Stimulated activated CD4-positive, alpha-beta T cell treated with anti-CD3 and anti-CD28 coated beads, TNF-alpha, amount 100 ng/mL, for 4 hours (primary cell): ENCODE measurements around the gene OR6C70.
"Not testable (repeated sequence)": the region's sequence is repeated elsewhere in the genome, so short reads cannot be mapped to it uniquely, and the experiment has no call there.

Experiments
- DNase-seq, 3 experiments: peaks; one replicate each; pipeline ENCODE4 v3.0.0-alpha.2; 2020; ENCODE audit warnings: low read depth in 3 of 3

The OR6C70 gene

DNA sequence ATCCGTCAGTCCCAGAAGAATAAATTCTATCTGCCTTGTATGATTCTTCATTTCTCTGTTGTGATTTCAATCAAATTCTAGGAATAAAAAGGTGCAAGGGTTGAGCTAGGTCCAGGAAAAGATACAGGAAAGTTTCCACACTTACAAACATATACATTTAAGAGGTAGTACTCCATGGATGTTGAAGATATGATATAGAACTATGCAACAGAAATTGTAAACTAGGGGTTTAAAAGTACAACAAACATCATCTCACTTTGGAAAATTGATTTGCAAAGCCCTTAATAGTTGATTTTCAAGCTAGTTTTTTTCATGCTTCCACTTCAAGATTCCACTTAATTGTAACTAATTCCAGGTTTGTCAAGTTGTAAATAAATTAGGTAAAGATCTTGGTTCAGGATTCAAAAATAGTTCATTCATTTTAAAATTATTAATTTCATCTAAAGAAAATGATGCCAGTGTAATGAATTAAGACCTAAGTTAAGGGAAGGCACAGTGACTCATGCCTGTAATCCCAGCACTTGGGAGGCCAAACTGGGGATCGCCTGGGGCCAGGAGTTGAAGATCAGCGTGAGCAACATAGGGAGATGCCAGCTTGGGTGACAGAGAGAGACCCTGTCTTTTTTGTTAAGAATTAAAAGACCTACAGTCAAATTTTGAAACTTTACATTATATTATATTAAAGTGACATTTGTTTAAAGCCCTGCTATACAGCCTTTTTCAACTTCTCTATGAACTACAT lies at the start of gene OR6C70:
TSS of gene OR6C70 (minus strand) at position 51 of the 742 bp plus-strand sequence. CDS start at position 51, 0 bp downstream.
- DNase-seq, result no peak

DNA sequence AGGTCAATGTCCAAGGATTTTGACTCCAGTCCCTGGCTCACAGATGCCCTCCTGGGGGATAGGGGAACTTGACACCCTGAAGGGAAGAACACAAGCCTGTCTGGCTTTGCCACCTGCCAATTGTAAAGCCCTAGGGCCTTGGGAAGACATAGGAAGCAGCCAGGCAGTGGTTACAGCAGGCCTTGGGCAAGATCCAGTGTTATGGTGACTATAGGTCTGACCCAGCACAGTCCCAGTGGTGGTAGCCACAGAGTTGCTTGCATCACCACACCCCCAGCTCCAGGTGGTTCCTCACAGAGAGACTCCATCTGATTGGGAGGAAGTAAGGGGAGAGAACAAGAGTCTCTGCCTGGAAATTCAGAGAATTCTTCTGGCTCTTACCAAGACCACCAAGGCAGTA lies 46.5 kb upstream of the OR6C70 start:
- DNase-seq, result no peak

DNA sequence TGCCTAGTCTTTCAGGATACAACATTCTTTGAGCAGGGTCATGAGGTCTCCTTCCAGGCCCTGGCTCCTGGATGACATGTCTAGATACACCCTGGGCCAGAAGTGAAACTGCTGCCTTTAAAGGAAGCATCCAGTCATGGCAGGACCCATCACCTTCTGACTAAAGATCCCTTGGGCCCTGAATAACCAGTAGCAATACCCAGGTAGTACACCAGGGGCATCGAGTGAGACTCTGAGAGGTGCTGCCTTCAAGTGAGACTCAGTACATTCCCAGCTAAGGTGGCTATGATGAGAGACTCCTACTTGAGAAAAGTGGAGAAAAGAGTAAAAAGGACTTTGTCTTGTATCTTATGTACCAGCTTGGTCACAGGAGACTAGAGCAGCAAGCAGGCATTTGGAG lies 45.8 kb upstream of the OR6C70 start:
- DNase-seq, result no peak

DNA sequence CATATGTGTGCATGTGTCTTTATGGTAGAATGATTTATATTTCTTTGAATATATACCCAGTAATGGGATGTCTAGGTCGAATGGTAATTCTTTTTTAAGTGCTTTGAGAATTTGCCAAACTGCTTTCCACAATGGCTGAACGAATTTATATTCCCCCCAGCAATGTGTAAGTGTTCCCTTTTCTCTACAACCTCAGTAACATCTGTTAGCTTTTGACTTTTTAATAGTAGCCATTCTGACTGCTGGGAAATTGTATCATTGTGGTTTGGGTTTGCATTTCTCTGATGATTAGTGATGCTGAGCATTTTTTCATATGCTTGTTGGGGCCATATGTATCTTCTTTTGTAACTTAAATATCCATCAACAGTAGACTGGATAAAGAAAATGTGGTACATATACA lies 31.7 kb upstream of the OR6C70 start:
- DNase-seq, result no peak

DNA sequence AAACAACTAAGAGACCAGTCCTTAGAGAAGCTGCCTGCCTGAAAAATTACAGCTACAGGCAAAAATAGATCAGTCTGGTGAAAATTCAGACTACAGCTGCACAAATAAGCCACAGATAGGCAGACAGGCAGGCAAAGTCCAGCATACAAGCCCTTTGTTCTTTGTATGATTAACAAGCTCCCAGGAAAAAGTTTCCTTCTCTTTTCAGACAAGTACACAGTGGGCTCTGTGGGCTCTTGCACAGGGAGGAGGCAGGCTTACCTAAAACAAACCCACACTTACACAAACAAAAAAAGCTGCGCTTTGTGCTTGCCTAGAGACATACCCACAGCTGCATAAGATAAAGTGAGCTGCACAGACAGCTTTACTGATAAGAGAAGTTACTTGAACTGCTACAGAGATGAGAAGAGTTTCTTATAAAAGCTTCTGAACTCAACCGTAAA lies 29.9 kb upstream of the OR6C70 start:
- DNase-seq, result no peak

DNA sequence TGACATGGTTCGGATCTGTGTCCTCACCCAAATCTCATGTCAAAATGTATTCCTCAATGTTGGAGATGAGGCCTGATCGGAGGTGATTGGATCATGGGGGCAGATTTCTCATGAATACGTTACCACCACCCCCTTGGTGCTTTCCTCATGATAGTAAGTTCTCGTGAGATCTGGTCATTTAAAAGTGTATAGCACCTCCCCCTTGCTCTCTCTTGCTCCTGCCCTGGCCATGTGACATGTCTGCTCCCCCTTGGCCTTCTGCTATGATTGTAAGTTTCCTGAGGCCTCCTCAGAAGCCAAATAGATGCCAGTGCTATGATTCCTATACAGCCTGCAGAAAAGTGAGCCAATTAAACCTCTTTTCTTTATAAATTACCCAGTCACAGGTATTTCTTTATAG lies 29.3 kb upstream of the OR6C70 start:
- no peak for DNase-seq

DNA sequence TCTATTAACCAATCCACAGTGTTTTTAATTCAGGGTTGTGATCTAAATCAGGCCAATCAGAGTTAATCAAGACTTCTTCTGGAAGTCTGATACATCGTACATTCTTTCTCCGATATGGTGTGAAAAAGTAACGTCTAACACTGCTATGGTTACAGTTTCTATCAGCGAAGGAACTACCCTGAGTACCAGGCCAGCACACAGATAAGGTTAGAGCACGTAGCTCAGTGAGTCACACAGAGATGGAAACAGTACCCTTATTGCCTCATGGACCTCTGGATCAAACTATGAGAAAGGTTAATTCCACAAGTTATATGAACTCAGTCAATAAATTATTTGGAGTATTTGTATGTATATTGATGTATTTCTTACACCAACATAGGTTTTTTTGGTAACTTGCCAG lies 25.6 kb upstream of the OR6C70 start:
- DNase-seq, result no peak

DNA sequence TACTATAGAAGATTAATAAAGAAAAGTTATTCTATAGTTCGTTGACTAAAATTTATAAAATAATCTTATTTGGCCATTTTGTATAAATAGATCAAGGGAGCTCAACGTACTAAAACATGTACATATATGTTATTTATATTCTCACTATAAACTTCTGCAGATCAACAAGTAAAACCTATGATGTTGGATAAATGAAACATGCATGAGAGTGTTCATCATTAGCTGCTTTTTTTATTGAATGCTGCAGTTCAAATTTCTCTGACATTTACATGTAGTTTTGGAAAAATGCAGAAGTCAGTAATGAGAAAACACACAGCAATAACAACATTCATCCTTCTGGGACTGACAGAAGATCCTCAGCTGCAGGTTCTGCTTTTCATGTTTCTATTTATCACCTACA lies 22.1 kb upstream of the OR6C70 start, which contains the start of gene OR6C68:
TSS of gene OR6C68 (plus strand) at position 301 of the 400 bp plus-strand sequence. CDS start at position 301, 0 bp downstream.
- no peak for DNase-seq

DNA sequence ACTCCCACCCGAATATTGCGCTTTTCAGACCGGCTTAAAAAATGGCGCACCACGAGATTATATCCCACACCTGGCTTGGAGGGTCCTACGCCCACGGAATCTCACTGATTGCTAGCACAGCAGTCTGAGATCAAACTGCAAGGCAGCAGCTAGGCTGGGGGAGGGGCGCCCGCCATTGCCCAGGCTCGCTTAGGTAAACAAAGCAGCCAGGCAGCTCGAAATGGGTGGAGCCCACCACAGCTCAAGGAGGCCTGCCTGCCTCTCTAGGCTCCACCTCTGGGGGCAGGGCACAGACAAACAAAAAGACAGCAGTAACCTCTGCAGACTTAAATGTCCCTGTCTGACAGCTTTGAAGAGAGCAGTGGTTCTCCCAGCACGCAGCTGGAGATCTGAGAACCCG lies 14.3 kb upstream of the OR6C70 start:
- DNase-seq, result not testable (repeated sequence)

DNA sequence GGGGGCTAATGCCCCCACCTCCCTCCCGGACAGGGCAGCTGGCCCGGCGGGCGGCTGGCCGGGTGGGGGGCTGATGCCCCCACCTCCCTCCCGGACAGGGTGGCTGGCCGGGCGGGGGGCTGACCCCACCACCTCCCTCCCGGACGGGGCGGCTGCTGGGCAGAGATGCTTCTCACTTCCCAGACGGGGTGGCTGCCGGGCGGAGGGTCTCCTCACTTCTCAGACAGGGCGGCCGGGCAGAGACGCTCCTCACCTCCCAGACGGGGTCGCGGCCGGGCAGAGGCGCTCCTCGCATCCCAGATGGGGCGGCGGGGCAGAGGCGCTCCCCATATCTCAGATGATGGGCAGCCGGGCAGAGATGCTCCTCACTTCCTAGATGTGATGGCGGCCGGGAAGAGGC lies 9.2 kb upstream of the OR6C70 start:
- DNase-seq, result not testable (repeated sequence)

DNA sequence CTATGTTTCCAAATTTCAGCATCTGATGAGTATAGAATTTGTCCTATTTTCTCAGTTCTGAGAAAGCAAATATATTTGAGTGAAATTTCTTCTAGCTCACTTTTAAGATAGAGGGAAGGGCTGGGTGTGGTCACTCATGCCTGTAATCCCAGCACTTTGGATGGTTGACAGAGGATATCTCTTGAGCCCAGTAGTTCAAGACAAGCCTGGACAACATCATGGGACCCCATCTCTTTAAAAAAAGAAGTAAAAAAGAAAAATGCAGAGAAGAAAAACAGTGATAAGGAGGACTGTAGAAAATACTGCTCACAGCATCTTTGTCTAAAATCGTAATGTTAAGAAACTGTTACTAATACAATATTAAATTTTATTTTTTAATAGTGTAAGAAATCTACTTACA lies 2.3 kb upstream of the OR6C70 start:
- no peak for DNase-seq

DNA sequence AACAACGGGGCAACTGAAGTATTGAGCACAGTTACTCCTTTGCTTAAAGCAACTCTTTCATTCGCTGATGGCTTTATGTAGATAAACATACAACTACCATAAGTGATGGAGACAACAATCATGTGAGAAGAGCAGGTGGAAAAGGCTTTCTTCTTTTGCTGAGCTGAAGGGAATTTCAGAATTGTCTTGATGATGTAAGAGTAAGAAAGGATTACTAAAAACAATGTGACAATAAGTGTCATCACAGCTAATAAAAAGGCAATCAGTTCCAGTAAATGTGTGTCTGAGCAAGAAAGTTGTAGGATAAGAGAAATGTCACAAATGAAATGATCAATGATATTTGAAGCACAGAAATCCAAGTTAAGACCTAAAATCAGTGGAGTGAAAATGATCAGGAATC lies 647 bp downstream of the OR6C70 start:
- DNase-seq, result no peak

DNA sequence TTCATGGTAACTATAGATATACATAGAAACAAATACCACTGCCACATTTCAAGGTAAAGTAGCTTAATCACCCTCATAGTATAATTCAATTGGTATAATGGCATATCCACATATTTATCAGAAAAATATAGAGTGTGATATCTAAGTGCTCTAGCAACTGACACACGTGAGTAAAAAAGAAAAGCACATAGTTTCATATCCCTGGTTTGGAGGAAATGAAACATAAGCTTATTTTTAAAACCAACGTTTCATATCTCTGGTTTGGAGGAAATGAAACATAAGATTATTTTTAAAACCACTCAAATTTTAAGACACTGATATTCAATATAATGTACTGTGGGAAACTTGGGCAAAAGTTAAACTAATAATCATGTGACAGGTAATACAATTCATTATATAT lies 2.1 kb downstream of the OR6C70 start:
- DNase-seq, result no peak

DNA sequence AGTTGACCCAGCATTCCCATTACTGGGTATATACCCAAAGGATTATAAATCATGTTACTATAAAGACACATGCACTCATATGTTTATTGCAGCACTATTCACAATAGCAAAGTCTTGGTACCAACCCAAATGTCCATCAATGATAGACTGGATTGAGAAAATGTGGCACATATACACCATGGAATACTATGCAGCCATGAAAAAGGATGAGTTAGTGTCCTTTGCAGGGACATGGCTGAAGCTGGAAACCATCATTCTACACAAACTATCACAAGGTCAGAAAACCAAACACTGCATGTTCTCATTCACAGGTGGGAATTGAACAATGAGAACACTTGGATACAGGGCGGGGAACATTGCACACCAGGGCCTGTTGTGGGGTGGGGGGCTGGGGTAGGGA lies 5.0 kb downstream of the OR6C70 start:
- DNase-seq, result not testable (repeated sequence)

DNA sequence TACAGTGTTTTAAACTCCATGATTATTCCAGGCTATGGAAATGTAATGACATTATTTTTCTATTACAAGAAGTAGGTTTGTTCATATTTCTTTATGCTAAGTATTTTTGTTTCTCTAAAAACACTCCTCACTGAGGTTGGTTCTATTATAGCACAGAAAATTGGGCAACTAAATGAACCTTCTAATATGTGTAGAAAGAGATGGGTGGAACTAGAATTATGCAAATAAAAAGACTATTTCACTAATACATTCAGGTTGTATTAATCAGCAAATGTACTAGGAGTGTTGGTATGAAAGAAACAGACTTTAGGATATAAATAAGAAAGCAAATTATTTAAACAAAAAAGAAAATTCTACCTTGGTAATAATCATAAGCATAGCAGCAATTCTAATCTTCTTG lies 21.1 kb downstream of the OR6C70 start:
- DNase-seq, result no peak

DNA sequence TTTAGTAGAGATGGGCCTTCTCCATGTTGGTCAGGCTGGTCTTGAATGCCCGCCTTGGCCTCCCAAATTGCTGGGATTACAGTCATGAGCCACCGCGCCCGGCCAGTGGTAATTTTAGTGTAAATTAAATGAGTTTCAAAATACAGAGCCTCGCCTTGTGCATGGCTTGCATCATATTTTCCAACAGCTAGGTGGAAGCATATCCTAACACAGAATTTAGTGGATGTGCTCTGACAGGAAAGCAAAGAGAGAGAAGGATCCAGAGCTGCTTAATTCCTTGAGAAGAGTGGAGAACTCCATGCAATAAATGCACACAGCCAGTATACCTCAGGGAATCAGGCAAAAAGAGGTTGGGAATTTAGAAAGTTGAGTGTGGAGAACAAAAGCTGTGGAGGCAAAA lies 23.6 kb downstream of the OR6C70 start:
- no peak for DNase-seq

DNA sequence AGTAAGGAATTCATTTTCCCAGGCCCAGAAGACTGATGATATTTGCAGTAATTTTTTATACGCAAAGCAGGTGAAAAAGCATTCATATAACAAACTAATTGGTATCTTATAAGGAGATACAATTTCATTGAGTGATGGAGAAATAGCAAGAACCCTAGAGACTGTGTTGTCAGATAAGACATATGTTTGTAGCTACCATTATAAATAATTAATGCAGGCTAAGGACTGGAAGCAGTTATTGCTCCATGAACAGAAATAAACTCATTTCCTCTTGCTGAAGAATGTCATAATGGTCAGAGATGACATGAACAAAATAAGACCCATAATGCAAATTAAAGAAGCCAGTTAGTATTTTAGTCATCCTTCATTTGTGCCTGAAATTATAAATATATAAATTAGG lies 24.6 kb downstream of the OR6C70 start:
- no peak for DNase-seq

DNA sequence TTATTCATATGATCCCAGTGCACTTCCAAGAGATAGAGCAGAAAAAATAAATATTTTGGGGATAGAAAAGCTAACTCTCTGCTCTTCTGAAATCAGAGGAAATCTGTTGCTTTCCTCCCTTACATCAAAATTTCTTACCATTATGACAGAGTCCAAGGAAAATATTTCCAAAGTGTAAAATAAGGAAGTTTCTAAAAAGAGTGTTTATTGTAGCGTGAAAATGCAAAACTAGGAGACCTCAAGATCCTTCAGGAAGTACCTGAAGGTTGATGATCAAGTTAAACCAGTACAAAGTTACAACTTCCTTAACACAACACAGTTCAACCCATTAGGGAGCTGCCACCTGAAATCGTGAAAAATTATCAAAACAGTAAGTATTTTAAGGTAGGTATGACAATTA lies 26.2 kb downstream of the OR6C70 start, which contains the start of gene OR6C2:
TSS of gene OR6C2 (plus strand) at position 301 of the 400 bp plus-strand sequence. CDS start 8,138 bp downstream, outside the sequence.
- DNase-seq, result no peak

DNA sequence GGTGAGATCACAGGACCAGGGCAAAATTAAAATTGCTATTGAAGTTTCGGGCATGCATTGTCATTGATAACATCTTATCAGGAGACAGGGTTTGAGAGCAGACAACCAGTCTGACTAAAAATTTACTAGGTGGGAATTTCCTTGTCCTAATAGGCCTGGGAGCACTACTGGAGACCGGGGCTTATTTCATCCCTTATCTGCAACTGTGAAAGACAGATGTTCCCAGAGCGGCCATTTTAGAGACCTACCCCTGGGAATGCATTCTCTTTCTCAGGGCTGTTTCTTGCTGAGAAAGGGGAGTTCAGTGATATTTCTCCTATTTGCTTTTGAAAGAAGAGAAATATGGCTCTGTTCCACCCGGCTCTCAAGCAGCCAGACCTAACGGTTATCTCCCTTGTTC lies 28.7 kb downstream of the OR6C70 start:
- not testable (repeated sequence) for DNase-seq

DNA sequence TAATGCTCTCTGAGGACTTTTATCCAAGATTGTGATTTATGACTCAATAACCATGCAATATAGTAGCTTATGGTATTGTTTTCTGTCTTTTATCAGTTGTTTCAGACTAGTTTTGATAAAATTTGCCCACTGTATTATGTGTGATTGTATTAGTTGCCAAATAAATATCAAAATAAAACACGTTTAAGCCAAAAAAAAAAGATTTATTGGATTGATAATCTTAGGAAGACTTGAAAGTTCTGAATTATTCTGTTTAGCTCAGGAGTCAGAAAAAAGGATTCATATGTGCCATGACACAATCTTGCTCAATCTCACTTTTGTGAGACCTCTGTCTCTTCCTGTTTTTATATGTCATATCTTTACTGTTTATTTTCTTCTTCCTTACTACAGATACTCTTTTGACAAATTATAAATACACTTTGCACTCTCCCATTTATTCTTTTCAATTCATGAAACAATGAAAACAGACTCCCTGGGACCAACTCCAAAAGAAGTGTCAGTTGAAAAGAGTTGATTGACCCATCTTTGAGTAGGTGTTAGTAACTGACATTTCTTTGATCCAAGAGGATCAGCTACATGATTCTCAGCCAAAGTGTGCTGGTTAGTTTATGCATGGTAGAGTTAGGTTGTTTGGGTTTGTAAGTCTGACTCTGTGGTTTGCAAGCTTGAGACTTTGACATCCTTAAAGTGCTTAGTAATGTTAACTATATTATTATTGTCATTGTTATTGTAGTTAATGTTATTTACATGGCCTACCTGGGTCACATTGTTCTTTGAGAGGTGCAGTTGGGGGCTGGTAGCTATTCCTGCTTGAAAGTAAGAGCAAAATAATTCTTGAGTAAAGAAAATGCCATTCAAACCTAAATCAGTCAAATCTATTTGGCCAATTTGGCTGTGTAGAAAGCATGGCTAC lies 41.4 kb downstream of the OR6C70 start:
- DNase-seq, result no peak

DNA sequence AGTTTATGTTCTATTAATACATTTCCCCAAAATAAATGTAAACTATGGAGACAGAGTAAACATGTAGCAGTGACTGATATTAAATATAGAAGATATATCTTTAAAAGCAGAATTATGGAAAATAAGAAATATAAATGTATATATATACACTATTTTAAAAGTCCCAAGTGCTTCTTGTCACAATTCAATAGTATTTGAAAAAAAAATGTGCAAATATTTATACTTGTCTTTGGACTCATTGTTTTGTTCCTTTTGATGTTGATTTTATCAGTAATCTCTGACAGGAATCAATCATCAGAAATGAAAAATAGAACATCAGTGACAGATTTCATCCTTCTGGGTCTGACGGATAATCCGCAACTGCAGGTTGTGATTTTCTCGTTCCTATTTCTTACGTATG lies 44.0 kb downstream of the OR6C70 start, which contains the start of gene OR6C76:
TSS of gene OR6C76 (plus strand) at position 301 of the 400 bp plus-strand sequence. CDS start at position 301, 0 bp downstream.
- no peak for DNase-seq

DNA sequence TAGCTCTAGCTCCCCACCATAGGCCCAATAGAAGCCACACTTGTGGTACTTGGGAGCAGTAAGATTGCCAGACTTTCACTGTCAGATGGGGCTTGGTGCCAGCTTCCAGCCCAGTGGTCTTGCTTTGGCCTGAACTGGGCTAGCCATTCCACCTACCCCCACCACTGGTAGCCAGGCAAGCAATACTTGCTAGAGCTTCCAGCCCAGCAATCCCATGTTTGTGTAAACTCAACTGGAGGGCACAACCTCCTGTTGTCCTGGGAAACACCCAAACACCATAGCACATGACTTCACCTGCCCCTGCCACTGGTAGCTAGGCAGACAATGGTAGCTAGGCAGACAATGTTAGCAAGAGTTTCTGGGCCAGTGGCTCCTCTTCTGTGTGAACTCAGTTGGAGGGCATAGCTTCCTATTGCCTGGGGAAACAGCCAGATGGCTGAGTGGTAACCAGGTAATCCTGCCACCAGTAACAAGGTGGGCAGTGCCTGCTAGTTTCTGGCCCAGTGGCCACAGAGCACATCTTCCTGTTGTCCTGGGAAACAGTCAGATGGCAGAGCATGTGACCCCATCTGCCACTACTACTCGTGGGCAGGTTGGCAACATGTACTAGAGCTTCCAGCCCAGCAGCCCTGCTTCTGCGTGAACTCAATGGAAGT lies 49.5 kb downstream of the OR6C70 start:
- DNase-seq, result no peak
